ENCODE measurements around the gene NOC2L.

DNA sequence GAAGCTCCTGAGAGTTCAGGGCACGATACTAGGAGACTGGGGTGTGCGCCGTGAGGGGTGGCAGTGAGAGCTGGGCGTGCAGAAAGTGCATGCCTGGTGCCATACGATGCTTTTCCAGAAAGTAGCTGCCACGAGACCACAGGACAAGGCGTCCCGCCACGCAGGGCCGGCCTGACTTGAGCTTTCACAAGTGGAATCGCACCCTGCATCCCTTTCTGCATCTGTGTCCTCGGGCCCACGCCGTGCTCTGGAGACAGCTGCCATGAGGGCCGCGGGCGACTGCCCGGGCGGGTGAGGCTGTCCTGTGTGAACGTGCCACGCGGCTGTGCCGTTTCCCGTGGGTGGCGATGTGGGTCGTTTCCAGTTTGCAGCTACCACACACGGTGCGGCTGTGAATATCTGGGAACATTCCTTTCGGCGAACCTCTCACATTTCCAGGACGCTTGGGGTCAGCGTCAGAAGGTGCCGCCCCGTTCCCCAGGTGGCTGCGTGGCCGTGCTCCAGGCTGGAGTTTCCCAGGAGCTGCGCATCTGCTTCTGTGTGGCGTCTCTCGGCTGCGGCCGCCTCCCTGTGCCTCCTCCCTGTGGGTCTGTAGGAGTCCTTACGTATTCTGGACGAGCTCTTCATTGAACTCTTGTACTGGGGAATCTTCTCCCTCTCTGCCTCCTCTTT, 23.8 kb upstream of the NOC2L start:
- TF ChIP-seq POLR2A (IDR thresholded peaks at IDR 0.05; ENCODE audit: low read length) (no peak), GATA1 (IDR thresholded peaks at IDR 0.05; ENCODE audit: low read depth, low read length) (no peak)
